Measurements from ENCODE around the gene ALG8.

DNA sequence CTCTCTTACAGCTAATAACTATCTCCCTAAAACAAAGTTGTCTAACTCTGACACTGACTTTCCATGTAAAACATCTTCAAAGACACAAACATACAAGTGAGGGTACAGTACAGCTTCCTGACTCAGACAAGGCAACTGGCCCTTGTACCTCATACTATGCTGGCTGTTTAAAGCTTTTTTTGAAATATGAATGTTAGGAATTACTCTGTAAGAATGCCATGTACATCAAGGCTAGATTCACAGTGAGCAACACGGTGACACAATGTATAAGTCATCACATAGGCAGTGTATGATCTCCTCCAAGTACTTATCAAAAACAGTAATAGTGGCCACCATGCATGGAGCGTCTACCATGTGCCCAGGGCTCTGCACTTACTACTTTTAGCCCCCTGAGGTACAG, 28.6 kb downstream of the ALG8 start:
- TF ChIP-seq, protein P1, sequence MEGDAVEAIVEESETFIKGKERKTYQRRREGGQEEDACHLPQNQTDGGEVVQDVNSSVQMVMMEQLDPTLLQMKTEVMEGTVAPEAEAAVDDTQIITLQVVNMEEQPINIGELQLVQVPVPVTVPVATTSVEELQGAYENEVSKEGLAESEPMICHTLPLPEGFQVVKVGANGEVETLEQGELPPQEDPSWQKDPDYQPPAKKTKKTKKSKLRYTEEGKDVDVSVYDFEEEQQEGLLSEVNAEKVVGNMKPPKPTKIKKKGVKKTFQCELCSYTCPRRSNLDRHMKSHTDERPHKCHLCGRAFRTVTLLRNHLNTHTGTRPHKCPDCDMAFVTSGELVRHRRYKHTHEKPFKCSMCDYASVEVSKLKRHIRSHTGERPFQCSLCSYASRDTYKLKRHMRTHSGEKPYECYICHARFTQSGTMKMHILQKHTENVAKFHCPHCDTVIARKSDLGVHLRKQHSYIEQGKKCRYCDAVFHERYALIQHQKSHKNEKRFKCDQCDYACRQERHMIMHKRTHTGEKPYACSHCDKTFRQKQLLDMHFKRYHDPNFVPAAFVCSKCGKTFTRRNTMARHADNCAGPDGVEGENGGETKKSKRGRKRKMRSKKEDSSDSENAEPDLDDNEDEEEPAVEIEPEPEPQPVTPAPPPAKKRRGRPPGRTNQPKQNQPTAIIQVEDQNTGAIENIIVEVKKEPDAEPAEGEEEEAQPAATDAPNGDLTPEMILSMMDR (IDR thresholded peaks at IDR 0.05), result no peak
- TF ChIP-seq POLR2AphosphoS5 (IDR thresholded peaks at IDR 0.05), result no peak

Data from suprapubic skin (tissue), 3 donors.